ENCODE measurements around the gene C17orf114.

C17orf114 gene

DNA sequence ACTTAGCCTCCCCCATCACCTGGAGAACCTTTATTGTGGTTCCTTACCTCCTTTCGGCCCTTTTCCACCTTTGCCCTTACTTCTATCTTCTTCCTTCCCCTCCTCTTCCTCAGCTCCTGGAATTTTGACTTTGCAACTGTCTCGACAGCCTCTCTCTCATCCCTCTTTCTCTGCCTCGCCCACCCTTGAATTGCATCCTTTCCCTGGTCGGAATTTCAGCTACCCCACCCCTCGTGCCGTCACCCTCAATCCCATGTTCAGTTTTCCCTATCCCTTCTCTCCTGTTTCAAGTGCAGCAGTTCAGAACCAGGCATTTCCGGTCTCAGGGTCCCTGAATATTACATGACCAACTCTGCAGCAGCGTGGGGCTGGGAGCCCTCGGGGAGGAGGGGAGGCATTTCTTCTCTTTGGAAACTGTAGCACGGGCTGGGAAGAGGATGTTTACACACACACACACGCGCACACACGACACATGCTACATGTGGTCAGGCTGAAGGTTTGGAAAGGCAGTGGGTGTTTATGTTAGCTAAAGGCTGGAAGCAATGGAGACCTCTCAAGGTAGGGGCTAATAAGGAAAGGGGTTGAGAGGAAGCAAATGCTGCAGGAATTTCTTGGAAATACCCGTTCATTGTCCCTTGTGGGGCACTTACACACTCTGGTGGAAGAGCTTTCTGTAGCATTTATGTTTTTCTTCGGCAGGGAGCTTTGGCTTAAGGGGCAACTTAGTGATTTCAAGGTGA is 32.0 kb upstream of the C17orf114 start (continued):
- TF ChIP-seq ZNF383 (CRISPR knock-in tag; IDR thresholded peaks at IDR 0.05; ENCODE audit: borderline replicate concordance) = peak; percentile 56; the same call in 1 of the 2 replicates
- TF ChIP-seq, protein P1, sequence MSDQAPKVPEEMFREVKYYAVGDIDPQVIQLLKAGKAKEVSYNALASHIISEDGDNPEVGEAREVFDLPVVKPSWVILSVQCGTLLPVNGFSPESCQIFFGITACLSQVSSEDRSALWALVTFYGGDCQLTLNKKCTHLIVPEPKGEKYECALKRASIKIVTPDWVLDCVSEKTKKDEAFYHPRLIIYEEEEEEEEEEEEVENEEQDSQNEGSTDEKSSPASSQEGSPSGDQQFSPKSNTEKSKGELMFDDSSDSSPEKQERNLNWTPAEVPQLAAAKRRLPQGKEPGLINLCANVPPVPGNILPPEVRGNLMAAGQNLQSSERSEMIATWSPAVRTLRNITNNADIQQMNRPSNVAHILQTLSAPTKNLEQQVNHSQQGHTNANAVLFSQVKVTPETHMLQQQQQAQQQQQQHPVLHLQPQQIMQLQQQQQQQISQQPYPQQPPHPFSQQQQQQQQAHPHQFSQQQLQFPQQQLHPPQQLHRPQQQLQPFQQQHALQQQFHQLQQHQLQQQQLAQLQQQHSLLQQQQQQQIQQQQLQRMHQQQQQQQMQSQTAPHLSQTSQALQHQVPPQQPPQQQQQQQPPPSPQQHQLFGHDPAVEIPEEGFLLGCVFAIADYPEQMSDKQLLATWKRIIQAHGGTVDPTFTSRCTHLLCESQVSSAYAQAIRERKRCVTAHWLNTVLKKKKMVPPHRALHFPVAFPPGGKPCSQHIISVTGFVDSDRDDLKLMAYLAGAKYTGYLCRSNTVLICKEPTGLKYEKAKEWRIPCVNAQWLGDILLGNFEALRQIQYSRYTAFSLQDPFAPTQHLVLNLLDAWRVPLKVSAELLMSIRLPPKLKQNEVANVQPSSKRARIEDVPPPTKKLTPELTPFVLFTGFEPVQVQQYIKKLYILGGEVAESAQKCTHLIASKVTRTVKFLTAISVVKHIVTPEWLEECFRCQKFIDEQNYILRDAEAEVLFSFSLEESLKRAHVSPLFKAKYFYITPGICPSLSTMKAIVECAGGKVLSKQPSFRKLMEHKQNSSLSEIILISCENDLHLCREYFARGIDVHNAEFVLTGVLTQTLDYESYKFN (CRISPR knock-in tag; conservative IDR thresholded peaks at IDR 0.05) = no peak
- 0 out of 2 replicates have a peak, but pooled peaks have one; percentile 6 for TF ChIP-seq ZFP90 (CRISPR knock-in tag; IDR thresholded peaks at IDR 0.05; ENCODE audit: borderline replicate concordance)
- no peak for TF ChIP-seq FOXA1 (IDR thresholded peaks at IDR 0.05)
- TF ChIP-seq FOXA1 (CRISPR knock-in tag; IDR thresholded peaks at IDR 0.05) = peak; percentile 58; the same call in 1 of the 2 replicates
- TF ChIP-seq GABPB1 (CRISPR knock-in tag; IDR thresholded peaks at IDR 0.05) = peak; percentile 1; the same call in 1 of the 2 replicates
- no peak for TF ChIP-seq MATR3 (CRISPR knock-in tag; IDR thresholded peaks at IDR 0.05)
- peak; percentile 50 for TF ChIP-seq ZNF501 (CRISPR knock-in tag; IDR thresholded peaks at IDR 0.05)
- TF ChIP-seq ZSCAN29 (CRISPR knock-in tag; conservative IDR thresholded peaks at IDR 0.05) = 0 out of 2 replicates have a peak, but pooled peaks have one; percentile 40
- TF ChIP-seq KAT7 (CRISPR knock-in tag; IDR thresholded peaks at IDR 0.05; ENCODE audit: borderline replicate concordance) = peak; percentile 71; the same call in 1 of the 2 replicates
- TF ChIP-seq, protein P2, sequence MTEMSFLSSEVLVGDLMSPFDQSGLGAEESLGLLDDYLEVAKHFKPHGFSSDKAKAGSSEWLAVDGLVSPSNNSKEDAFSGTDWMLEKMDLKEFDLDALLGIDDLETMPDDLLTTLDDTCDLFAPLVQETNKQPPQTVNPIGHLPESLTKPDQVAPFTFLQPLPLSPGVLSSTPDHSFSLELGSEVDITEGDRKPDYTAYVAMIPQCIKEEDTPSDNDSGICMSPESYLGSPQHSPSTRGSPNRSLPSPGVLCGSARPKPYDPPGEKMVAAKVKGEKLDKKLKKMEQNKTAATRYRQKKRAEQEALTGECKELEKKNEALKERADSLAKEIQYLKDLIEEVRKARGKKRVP (CRISPR knock-in tag; IDR thresholded peaks at IDR 0.05) = 0 out of 4 replicates have a peak, but pooled peaks of 1 of the 2 experiments have one; percentile 16
- TF ChIP-seq, protein P3, sequence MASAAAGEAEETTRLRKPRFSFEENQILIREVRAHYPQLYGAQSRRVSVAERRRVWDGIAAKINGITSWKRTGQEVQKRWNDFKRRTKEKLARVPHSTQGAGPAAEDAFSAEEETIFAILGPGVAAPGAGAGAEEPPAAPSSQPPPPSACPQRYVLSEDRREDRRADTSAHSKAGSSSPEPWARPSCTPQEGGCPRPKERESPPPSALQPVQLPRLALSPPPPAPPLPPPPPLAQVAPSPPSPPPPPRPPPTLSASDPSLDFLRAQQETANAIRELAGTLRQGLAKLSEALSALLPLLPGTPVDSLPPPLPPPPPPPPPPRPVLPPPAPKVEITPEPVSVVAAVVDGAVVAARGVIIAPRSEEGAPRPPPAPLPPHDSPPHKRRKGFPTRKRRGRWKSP (CRISPR knock-in tag; IDR thresholded peaks at IDR 0.05) = 0 out of 2 replicates have a peak, but pooled peaks have one; percentile 29
- TF ChIP-seq SAP130 (CRISPR knock-in tag; IDR thresholded peaks at IDR 0.05; ENCODE audit: low read depth) = peak; percentile 58
- TF ChIP-seq LCORL (IDR thresholded peaks at IDR 0.05) = no peak
- 0 out of 2 replicates have a peak, but pooled peaks have one; percentile 5 for TF ChIP-seq LCORL (CRISPR knock-in tag; IDR thresholded peaks at IDR 0.05)
- 0 out of 2 replicates have a peak, but pooled peaks have one; percentile 41 for TF ChIP-seq ZSCAN21 (CRISPR knock-in tag; IDR thresholded peaks at IDR 0.05; ENCODE audit: borderline replicate concordance)
- TF ChIP-seq FOSL2 (CRISPR knock-in tag; IDR thresholded peaks at IDR 0.05) = no peak
- no peak for TF ChIP-seq RFXANK (CRISPR knock-in tag; IDR thresholded peaks at IDR 0.05)
- TF ChIP-seq FOXK1 (CRISPR knock-in tag; IDR thresholded peaks at IDR 0.05; ENCODE audit: borderline replicate concordance, low read depth) = peak; percentile 35; the same call in 1 of the 2 replicates
- TF ChIP-seq, protein P4, sequence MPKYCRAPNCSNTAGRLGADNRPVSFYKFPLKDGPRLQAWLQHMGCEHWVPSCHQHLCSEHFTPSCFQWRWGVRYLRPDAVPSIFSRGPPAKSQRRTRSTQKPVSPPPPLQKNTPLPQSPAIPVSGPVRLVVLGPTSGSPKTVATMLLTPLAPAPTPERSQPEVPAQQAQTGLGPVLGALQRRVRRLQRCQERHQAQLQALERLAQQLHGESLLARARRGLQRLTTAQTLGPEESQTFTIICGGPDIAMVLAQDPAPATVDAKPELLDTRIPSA (CRISPR knock-in tag; IDR thresholded peaks at IDR 0.05; ENCODE audit: borderline replicate concordance) = peak; percentile 69; the same call in 1 of the 2 replicates
- TF ChIP-seq ZC3H13 (CRISPR knock-in tag; IDR thresholded peaks at IDR 0.05) = 0 out of 2 replicates have a peak, but pooled peaks have one; percentile 8
- TF ChIP-seq, protein P5, sequence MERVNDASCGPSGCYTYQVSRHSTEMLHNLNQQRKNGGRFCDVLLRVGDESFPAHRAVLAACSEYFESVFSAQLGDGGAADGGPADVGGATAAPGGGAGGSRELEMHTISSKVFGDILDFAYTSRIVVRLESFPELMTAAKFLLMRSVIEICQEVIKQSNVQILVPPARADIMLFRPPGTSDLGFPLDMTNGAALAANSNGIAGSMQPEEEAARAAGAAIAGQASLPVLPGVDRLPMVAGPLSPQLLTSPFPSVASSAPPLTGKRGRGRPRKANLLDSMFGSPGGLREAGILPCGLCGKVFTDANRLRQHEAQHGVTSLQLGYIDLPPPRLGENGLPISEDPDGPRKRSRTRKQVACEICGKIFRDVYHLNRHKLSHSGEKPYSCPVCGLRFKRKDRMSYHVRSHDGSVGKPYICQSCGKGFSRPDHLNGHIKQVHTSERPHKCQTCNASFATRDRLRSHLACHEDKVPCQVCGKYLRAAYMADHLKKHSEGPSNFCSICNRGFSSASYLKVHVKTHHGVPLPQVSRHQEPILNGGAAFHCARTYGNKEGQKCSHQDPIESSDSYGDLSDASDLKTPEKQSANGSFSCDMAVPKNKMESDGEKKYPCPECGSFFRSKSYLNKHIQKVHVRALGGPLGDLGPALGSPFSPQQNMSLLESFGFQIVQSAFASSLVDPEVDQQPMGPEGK (CRISPR knock-in tag; IDR thresholded peaks at IDR 0.05) = 0 out of 2 replicates have a peak, but pooled peaks have one; percentile 11
